Inflammatory macrophage treated with lipopolysaccharide for 1 hour (primary cell): ENCODE results near the gene GSK3B.
A peak's percentile ranks its signal among the peaks of the same experiment; 100 is the strongest.

Experiments used
- DNase-seq, 2 donors: peaks; one replicate each; pipeline ENCODE4 v3.0.0-alpha.2; 2020 to 2022

GSK3B gene

DNA sequence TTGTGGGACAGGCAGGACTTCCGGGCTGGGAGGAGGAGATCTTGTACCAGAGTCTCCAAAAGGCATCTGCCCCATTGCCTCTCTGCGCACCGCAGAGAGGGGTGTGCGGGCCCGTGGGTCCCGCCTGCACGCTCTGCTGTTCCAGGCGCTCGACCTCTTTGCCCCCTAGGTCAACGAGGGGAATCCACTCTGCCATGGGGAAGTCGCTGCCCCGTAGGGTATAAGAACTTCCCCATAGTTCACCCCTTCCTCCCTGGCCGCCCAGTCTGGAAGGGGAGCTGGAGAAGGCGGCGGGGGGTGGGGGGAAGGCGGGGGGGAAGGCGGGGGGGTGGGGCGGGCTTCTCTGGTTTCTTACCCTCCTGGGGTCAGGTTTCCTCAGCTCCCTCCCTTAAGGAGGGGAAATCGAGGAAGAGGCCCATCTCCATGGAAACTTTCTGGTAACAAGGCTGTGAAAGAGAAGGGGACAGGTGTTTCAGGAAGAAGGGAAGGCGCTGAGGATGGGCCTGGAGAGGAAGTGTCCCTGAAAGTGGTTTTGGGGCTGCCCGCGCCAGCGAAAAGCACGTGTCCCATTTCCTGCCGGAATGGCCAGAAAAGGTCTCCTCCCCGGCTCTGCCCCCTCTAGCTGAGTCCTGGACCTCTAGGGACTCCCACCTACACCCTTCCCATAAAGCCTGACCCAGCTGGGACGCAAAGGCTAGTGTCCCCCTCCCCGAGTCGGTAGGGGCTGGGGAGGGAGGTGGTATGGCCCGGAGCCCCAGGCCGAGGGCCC, 284.8 kb downstream of the GSK3B start:
- DNase-seq = no peak

DNA sequence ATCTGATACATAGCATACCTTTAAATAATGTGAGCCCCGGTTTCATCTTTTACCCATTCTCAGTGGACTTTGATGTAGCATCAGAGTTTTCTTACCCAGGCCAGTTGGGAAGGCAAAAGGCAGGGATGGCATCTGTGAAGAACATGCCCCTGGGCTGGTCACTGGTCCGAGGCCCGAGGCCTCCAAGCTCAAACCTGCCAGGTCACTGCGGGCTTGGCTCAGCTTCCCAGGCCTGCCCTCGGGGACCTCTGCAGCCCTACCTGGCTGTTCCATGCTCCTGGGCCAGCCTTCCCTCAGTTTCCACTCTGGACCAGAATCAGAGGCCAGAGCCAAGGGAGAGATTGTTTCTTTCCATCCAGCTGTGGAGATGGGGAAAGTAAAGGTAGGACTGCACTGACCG, 285.4 kb downstream of the GSK3B start:
- DNase-seq = no peak

GRCh38 chr3:119808244-119808643, 286.0 kb downstream of the GSK3B start:
- DNase-seq = no peak

GRCh38 chr3:119800844-119801243, 293.4 kb downstream of the GSK3B start:
- DNase-seq = no peak

- DNase-seq = no peak
Observed at GRCh38 chr3:119796785-119797184, 297.5 kb downstream of the GSK3B start.

DNA sequence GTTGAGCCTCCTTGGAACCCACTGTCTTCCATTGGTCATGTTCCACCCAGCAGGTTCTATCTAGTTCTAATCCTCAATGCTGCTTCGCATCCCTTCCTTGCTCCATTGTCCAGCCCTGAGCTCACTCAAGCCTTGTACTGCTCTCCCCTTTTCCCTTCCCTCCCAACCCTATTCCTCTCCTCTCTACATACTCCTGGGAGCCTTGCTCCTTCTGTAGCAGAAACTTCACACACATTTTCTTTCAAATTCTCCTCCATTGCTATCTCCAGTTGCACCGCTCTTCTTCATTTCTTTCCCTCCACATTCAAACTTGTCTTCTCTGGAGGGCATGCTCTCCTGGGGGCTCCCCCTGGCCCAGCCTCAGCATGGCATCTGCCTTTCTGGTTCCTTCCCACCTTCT, 297.9 kb downstream of the GSK3B start:
- DNase-seq = no peak

GRCh38 chr3:119795849-119796248, 298.4 kb downstream of the GSK3B start:
- no peak for DNase-seq

GRCh38 chr3:119794971-119795612, 299.2 kb downstream of the GSK3B start:
- DNase-seq = no peak

GRCh38 chr3:119794401-119794800, 299.8 kb downstream of the GSK3B start:
- DNase-seq = no peak

DNA sequence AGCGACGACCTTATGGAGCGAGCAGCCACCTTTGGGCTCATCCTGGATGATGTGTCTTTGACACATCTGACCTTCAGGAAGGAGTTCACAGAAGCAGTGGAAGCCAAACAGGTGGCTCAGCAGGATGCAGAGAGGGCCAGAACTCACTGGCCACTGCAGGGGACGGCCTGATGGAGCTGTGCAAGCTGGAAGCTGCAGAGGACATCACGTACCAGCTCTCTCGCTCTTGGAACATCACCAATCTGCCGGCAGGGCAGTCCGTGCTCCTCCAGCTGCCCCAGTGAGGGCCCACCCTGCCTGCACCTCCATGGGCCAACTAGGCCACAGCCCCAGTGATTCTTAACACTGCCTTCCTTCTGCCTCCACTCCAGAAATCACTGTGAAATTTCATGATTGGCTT, 302.0 kb downstream of the GSK3B start:
- no peak for DNase-seq

GRCh38 chr3:119790369-119790768, 303.9 kb downstream of the GSK3B start:
- DNase-seq = no peak

DNA sequence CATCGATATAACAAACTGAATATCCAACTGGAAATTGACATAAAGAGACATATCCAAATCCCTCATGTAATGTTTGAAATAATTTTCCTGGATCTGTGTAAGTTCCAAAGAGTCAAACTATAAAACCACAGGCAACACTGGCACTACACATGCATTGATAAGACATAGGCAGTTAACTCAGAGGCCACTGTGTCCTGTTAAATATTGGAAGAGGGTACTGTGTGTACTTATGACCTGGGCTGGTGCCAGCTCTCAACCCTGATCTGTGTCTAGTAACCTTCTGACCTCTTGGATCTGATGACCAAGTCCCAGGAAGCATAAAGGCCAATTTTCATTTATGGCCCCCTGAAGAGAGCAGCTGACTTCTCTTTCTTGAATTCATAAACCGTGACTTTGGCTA, 307.8 kb downstream of the GSK3B start:
- no peak for DNase-seq

DNA sequence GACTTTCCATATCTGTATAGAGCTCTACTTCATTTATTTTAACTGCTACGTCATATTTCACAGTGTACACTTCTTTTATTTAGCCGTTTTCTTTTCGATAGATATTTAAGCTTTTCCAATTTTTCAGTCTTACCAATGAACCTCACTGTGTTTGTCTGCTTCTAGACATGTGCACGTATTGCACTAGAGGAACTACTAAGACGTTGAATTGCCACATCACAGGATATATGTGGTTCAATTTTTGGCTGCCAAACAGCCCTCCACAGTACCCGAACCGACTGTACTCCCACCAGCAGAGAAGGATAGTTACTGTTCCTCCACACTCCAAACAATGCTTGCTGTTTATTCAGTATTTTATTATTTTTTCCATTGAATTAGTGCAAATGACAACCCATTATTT, 310.4 kb downstream of the GSK3B start:
- peak in 1 of 2 donors; percentile 17 for DNase-seq

DNA sequence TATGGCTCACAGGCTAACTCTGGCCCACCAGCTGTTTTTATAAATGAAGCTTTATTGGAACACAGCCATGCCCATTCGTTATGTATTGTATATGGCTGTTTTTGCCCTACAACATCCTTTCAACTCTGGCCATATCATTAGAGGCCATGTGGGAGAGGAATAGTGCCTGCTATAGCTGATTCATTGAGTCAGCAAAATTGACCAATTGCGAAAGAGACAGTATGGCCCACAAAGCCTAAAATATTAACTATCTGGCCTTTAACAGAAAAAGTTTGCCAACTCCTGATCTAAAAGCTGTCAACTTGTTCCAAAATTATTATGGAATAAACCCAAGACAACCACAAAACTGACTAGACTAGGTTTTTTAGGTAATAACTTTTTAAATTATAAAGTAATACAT, 311.0 kb downstream of the GSK3B start:
- no peak for DNase-seq

GRCh38 chr3:119782460-119782859, 311.8 kb downstream of the GSK3B start:
- no peak for DNase-seq

DNA sequence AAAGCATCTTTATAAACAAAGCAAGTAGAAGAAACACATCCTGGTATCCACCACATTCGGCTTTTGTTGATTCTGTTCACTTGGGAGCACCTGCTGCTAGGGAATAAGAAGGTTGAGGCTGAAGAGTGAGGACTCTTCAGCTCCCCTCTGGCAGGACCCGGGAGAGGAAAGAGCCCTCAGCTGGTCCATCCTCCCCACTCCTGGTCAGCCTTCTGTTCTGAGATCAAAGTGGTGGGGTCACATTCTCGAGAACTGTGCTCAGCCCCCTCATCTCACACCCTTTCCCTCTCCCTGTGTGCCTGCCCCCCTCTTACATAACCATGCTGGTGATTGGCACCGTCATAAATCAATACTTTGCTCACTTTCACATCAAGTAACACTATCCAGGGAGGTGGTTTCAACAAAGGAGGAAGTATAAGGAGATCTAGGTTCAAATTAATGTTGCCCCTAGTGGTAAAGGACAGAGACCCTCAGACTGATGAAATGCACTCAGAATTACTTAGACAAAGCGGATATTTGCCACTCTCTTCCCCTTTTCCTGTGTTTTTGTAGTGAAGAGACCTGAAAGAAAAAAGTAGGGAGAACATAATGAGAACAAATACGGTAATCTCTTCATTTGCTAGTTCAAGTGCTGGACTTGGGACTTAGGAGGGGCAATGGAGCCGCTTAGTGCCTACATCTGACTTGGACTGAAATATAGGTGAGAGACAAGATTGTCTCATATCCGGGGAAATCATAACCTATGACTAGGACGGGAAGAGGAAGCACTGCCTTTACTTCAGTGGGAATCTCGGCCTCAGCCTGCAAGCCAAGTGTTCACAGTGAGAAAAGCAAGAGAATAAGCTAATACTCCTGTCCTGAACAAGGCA, 312.7 kb downstream of the GSK3B start, which contains the start of gene NR1I2:
Gene NR1I2, plus strand, starts transcription at position 772 of the 869 bp plus-strand sequence.
- no peak for DNase-seq

GRCh38 chr3:119779731-119780383, 314.4 kb downstream of the GSK3B start:
- no peak for DNase-seq

DNA sequence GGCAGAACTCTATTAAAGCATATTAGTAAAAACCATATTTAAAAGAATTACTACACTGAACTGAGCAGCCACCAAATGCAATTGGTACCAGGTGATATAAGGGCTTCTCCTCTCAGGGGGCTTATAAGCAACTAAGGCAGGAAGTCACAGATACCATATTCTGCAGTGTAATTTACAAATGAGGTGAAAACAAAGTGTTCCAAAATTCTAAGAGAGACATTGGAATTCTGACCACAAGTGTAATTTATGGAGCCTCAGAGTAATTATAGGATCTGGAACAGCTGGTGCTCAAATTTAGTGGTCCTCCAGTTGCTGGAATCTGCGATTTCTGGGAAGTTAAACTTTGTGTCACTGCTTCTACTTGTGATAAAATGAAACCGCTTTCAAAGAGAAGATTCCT, 315.4 kb downstream of the GSK3B start:
- no peak for DNase-seq

DNA sequence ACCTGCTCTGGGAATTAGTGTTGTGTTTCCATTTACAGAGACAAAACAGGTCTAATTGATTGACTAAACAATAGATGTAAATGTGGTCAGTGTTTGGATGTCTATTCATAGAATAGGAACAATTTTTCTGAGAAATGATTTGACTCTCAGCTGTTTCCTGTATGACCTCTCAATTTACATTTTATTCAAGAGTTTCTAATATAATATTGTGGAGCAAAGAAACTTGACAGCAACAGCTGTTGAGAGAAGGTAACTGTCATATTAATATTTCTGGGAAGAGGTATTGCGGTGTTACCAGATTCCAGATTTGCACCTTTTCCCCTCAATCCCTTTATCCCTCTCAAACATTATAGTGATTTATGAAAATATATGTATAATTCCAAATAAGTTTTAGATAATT, 316.1 kb downstream of the GSK3B start:
- no peak for DNase-seq

DNA sequence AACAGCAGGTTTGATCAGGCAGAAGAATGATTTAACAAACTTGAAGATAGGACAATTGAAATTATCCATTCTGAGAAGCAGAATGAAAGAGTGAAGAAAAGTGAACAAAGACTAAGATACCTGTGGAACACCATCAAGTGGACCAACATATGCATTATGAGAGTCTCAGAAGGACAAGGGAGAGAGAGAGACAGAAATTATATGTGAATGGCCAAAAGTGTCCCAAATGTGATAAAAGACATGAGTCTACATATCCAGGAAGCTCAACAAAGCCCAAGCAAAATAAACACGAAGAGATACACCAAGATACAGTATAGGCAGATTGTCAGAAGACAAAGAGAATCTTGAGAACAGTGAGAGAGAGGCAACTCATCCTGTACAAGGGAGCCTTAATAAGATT, 317.9 kb downstream of the GSK3B start:
- DNase-seq = no peak

DNA sequence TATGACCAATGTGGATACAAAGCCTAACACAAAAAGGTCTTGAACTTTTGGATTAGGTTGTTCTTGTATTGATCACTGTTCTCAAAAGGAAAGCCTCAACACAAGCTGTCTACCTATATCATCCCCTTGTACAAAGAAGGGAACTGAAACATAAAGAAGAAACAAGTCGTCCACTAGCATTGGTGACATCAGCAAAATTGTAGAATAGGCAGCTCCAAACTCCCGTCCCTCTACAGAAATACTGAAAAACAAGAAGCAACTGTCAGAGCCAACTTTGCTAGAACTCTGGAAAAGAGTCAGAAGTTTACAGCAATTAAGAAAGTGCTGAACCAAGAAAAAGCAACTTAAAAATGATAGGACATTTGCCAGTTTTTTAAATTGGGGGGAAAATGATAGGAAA, 319.8 kb downstream of the GSK3B start:
- DNase-seq = peak in 1 of 2 donors; percentile 31
